Testis (tissue), 2 donors: ENCODE data around the gene GNPTG.

Experiments used
- POLR2A ChIP-seq: fragments of 450-650 bp; IDR thresholded peaks from one replicate; pipeline ENCODE4 v1.6.1; 2017; ENCODE audit warnings: antibody characterized with exemption, mild to moderate bottlenecking, moderate library complexity
- TF ChIP-seq, protein P1 (sequence below), 3 experiments: fragments of 450-650 bp in 2 of 3; fragments of 200-600 bp in 1 of 3; sonication (generic) in 1 of 3; IDR thresholded peaks; one replicate each; pipeline ENCODE4 v1.5.1; 2016 to 2019; ENCODE audit warnings: antibody characterized with exemption in 3 of 3, mild to moderate bottlenecking in 2 of 3, moderate library complexity in 1 of 3

DNA sequence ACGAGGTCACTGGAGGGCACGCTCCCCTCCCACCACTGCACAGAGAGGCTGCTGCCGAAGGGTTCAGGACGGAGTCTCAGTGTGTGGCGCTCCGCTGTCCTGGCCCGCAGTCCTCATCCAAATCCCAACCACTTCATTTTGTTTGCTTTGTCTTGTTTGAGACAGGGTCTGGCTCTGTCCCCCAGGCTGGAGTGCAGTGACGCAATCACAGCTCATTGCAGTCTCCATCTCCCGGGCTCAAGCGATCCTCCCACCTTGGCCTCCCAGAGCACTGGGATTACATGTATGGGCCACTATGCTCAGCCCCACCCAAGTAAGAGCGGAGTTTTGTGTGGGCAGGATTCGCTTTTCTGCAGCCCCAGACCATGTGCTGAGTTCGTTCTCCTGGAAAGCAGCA lies 50.0 kb downstream of the GNPTG start:
- TF ChIP-seq, protein P1, sequence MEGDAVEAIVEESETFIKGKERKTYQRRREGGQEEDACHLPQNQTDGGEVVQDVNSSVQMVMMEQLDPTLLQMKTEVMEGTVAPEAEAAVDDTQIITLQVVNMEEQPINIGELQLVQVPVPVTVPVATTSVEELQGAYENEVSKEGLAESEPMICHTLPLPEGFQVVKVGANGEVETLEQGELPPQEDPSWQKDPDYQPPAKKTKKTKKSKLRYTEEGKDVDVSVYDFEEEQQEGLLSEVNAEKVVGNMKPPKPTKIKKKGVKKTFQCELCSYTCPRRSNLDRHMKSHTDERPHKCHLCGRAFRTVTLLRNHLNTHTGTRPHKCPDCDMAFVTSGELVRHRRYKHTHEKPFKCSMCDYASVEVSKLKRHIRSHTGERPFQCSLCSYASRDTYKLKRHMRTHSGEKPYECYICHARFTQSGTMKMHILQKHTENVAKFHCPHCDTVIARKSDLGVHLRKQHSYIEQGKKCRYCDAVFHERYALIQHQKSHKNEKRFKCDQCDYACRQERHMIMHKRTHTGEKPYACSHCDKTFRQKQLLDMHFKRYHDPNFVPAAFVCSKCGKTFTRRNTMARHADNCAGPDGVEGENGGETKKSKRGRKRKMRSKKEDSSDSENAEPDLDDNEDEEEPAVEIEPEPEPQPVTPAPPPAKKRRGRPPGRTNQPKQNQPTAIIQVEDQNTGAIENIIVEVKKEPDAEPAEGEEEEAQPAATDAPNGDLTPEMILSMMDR (IDR thresholded peaks at IDR 0.05), result no peak
- TF ChIP-seq POLR2A, result no peak
